D721Med (cell line): ENCODE measurements around the gene SWT1.
"Not testable (repeated sequence)": the region's sequence is repeated elsewhere in the genome, so short reads cannot be mapped to it uniquely, and the experiment has no call there.

Source experiments
- DNase-seq: peaks from one replicate; pipeline ENCODE4 v3.0.0; 2011; ENCODE audit warnings: low spot score; ENCODE audit not compliant: insufficient read length
- FAIRE-seq: peaks from 2 replicates; lab custom pipeline; 2011; peaks lifted over from hg19 to GRCh38; lab: Jason Lieb, UNC
- CTCF ChIP-seq: IDR thresholded peaks from 2 replicates; pipeline ENCODE4 v1.5.1; 2012; ENCODE audit warnings: mild to moderate bottlenecking, control low read depth; ENCODE audit not compliant: insufficient read depth; ENCODE audit errors: missing control alignments

The SWT1 gene

GRCh38 chr1:185315445-185316071, 158.6 kb downstream of the SWT1 start:
- no peak for DNase-seq
- FAIRE-seq = no peak
- TF ChIP-seq CTCF = no peak

GRCh38 chr1:185316163-185317033, 159.4 kb downstream of the SWT1 start:
- no peak for TF ChIP-seq CTCF
- DNase-seq (peak; percentile 50), FAIRE-seq (no peak)

- DNase-seq (peak; percentile 93), FAIRE-seq (no peak)
- TF ChIP-seq CTCF = peak; percentile 56
Measured at GRCh38 chr1:185317034-185317885, 160.3 kb downstream of the SWT1 start, which contains the start of gene IVNS1ABP. TSS of gene IVNS1ABP (minus strand) at chr1:185317243. CDS start at chr1:185309493, 7,750 bp downstream.

- no peak for TF ChIP-seq CTCF
- FAIRE-seq (no peak), DNase-seq (no peak)
Measured at GRCh38 chr1:185317886-185318310, 160.9 kb downstream of the SWT1 start.

GRCh38 chr1:185318431-185319138, 161.6 kb downstream of the SWT1 start:
- DNase-seq = no peak
- no peak for TF ChIP-seq CTCF
- no peak for FAIRE-seq

GRCh38 chr1:185319139-185319475, 162.1 kb downstream of the SWT1 start:
- no peak for DNase-seq
- FAIRE-seq = no peak
- TF ChIP-seq CTCF = no peak

- FAIRE-seq, DNase-seq: not testable (repeated sequence)
Measured at GRCh38 chr1:185321104-185321503, 164.1 kb downstream of the SWT1 start.

- DNase-seq, FAIRE-seq: not testable (repeated sequence)
Measured at GRCh38 chr1:185321653-185322221, 164.8 kb downstream of the SWT1 start.
